HEK293T (cell line): ENCODE measurements around the gene ING4.

ENCODE experiments used
- ARNT ChIP-seq: fragments of 450-650 bp; IDR thresholded peaks from 2 replicates; pipeline ENCODE4 v1.6.1; 2017; ENCODE audit warnings: mild to moderate bottlenecking
- BHLHE40 ChIP-seq: fragments of 450-650 bp; IDR thresholded peaks from 2 replicates; pipeline ENCODE4 v1.6.1; 2016; ENCODE audit warnings: mild to moderate bottlenecking, moderate library complexity, borderline replicate concordance
- CTBP1 ChIP-seq: fragments of 450-650 bp; IDR thresholded peaks from 2 replicates; pipeline ENCODE4 v1.6.1; 2016; ENCODE audit warnings: borderline replicate concordance
- ELF4 ChIP-seq: fragments of 450-650 bp; IDR thresholded peaks from 2 replicates; pipeline ENCODE4 v1.6.1; 2017; ENCODE audit warnings: antibody characterized with exemption
- FOXK2 ChIP-seq: fragments of 450-650 bp; IDR thresholded peaks from 2 replicates; pipeline ENCODE4 v1.6.1; 2016; ENCODE audit warnings: mild to moderate bottlenecking
- FOXM1 ChIP-seq: fragments of 450-650 bp; IDR thresholded peaks from 2 replicates; pipeline ENCODE4 v1.6.1; 2017; ENCODE audit warnings: mild to moderate bottlenecking, borderline replicate concordance
- HDGF ChIP-seq: fragments of 450-650 bp; IDR thresholded peaks from 2 replicates; pipeline ENCODE4 v1.6.1; 2017; ENCODE audit warnings: antibody characterized with exemption, borderline replicate concordance
- L3MBTL2 ChIP-seq: fragments of 450-650 bp; conservative IDR thresholded peaks from 2 replicates; pipeline ENCODE4 v1.6.1; 2016; ENCODE audit warnings: mild to moderate bottlenecking
- LEF1 ChIP-seq: fragments of 450-650 bp; IDR thresholded peaks from 2 replicates; pipeline ENCODE4 v1.6.1; 2017; ENCODE audit warnings: mild to moderate bottlenecking, borderline replicate concordance
- NFRKB ChIP-seq: fragments of 450-650 bp; IDR thresholded peaks from 2 replicates; pipeline ENCODE4 v1.6.1; 2016; ENCODE audit warnings: mild to moderate bottlenecking, moderate library complexity
- SP1 ChIP-seq: fragments of 450-650 bp; IDR thresholded peaks from 2 replicates; pipeline ENCODE4 v1.6.1; 2017
- SUZ12 ChIP-seq: fragments of 450-650 bp; IDR thresholded peaks from 2 replicates; pipeline ENCODE4 v1.6.1; 2016; ENCODE audit warnings: mild to moderate bottlenecking
- TARDBP ChIP-seq: fragments of 450-650 bp; IDR thresholded peaks from 2 replicates; pipeline ENCODE4 v1.6.1; 2016
- TF ChIP-seq, protein P1 (sequence below): fragments of 450-650 bp; IDR thresholded peaks from 2 replicates; pipeline ENCODE4 v1.6.1; 2016

DNA sequence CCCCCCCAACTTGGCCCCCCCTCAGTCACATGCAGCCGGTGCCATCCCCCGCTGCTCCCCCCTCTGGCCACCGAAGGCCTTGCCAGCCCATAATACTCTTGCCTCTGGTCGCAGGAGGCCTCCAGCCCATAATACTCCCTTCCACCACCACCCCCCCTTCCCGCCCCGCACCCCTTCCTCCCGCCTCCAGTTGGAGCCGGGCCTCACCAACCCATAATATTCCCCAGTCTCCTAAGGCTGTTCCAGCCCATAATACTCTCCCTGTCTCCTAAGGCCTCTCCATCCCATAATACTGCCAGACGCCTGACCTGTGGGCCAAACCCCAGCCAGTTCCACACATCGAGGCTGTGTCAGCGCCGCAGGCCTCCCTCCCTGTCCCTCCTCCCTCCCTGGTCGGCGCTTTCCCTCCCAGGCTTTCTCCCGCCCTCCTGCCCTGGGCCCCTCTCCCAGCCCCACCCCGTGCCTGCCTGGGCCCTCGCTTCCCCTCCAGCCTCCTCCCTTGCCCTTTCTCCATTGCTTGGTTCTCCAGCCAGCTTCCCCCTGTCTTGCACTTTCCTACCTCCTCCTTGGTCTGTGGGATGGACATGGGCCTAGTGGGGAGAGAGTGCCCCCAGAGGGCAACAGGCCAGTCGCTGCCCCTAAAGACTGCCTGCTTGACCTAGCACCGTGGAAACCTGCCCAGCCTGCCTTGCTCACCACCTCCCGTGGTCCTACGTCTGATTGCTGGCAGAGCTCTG lies 49.0 kb downstream of the ING4 start:
- TF ChIP-seq FOXK2, result no peak
- no peak for TF ChIP-seq LEF1
- no peak for TF ChIP-seq SP1
- no peak for TF ChIP-seq SUZ12
- TF ChIP-seq TARDBP, result peak; percentile 92
- no peak for TF ChIP-seq ARNT
- TF ChIP-seq, protein P1, sequence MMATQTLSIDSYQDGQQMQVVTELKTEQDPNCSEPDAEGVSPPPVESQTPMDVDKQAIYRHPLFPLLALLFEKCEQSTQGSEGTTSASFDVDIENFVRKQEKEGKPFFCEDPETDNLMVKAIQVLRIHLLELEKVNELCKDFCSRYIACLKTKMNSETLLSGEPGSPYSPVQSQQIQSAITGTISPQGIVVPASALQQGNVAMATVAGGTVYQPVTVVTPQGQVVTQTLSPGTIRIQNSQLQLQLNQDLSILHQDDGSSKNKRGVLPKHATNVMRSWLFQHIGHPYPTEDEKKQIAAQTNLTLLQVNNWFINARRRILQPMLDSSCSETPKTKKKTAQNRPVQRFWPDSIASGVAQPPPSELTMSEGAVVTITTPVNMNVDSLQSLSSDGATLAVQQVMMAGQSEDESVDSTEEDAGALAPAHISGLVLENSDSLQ, result no peak
- no peak for TF ChIP-seq BHLHE40
- TF ChIP-seq FOXM1, result no peak
- no peak for TF ChIP-seq ELF4
- no peak; the same call in 1 of the 2 replicates for TF ChIP-seq L3MBTL2
- TF ChIP-seq CTBP1, result no peak
- 0 out of 2 replicates have a peak, but pooled peaks have one; percentile 57 for TF ChIP-seq HDGF
- no peak for TF ChIP-seq NFRKB
